ENCODE measurements around the gene XRCC1.

DNA sequence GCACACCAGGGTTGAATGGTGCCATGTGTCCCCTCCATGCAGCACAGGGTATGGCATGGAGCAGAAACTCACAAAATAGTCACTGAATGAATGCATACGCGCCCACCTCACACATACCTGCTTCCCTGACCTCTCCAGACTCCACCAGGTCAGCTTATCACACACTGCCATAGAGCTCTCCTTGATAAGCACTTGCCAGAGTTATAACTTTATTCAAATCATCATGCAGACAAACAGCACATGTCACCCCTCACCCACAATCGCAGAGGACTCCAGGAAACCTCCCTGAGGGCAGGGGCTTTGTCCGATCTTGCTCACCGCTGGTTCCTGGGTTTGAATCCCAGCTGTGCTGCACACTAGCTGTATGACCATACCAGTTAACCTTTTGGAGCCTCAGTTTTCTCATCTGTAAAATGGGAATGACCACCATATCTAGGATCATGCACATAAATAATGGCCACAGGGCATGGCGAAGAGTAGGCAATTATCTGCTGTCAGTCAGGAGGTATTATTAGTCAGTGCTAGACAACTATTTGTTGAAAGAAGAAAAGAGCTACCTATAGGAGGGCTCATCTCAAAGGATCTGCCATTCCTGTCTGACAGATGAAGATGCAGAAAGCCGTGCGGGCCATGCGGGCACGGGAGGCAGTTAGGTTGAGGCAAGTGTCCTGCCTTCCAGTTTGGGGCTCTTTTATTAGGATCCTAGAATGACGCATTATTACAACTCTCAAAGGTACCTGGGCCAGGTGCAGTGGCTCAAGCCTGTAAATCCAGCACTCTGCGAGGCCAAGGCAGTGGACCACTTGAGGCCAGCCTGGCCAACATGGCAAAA is 14.0 kb downstream of the XRCC1 start:
- TF ChIP-seq, protein P1, sequence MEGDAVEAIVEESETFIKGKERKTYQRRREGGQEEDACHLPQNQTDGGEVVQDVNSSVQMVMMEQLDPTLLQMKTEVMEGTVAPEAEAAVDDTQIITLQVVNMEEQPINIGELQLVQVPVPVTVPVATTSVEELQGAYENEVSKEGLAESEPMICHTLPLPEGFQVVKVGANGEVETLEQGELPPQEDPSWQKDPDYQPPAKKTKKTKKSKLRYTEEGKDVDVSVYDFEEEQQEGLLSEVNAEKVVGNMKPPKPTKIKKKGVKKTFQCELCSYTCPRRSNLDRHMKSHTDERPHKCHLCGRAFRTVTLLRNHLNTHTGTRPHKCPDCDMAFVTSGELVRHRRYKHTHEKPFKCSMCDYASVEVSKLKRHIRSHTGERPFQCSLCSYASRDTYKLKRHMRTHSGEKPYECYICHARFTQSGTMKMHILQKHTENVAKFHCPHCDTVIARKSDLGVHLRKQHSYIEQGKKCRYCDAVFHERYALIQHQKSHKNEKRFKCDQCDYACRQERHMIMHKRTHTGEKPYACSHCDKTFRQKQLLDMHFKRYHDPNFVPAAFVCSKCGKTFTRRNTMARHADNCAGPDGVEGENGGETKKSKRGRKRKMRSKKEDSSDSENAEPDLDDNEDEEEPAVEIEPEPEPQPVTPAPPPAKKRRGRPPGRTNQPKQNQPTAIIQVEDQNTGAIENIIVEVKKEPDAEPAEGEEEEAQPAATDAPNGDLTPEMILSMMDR (IDR thresholded peaks at IDR 0.05), result no peak
- TF ChIP-seq POLR2AphosphoS5 (IDR thresholded peaks at IDR 0.05; ENCODE audit: low read depth, low read length), result no peak
